ENCODE measurements around the gene TSPAN13.
"Not testable (repeated sequence)": the region's sequence is repeated elsewhere in the genome, so short reads cannot be mapped to it uniquely, and the experiment has no call there.

TSPAN13 gene

DNA sequence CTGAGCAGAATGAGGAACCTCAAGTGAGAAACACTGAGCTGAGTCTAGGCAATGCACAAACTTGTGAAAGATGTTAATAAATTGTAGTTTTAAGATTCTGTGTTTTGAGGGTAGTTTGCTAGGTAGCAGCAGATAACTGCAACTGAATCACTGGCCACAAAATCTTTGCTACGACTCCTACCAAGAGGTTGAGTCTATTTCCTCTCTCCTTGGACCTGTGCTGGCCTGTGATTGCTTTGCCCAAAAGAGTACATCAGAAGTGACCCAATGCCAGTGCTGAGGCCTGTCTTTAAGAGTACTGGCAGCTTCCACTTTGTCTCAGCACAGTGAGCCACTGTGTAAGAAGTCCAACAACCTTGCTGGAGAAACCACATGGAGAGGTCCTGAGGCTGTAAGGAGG lies 11.9 kb upstream of the TSPAN13 start:
- no peak for DNase-seq

DNA sequence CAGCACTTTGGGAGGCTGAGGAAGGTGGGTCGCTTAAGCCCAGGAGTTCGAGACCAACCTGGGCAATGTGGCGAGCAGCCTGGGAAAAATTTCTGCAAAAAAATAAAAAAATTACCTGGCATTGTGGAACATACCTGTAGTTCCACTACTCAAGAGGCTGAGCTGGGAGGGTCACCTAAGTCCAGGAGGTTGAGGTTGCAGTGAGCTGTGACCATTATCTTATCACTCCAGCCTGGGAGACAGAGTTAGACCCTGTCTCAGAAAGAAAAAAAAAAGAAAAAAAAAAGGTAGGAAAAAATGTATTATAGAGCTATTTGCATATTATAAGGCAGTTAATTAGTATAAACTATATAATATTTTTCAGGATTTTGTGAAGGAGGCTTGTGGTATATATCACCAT lies 11.0 kb upstream of the TSPAN13 start:
- no peak for DNase-seq

DNA sequence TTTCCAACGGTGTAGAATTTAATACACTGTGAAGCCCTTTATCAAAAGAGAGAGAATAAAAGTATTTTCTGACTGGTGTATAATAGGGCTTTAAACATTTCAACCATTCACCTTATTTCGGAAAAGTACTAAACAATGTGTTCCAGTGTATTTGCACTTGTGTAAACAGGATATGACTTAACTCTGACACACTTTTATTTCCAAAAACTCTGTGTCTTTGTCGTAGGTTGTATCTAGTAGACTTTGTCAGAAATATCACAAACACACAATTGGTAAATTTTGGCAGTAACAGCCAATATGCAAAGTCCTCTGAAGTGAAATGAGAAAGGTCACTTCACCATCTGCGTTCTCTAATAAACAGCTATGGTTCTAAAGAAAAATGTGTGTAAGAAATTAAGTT lies 10.3 kb upstream of the TSPAN13 start:
- DNase-seq, result no peak

DNA sequence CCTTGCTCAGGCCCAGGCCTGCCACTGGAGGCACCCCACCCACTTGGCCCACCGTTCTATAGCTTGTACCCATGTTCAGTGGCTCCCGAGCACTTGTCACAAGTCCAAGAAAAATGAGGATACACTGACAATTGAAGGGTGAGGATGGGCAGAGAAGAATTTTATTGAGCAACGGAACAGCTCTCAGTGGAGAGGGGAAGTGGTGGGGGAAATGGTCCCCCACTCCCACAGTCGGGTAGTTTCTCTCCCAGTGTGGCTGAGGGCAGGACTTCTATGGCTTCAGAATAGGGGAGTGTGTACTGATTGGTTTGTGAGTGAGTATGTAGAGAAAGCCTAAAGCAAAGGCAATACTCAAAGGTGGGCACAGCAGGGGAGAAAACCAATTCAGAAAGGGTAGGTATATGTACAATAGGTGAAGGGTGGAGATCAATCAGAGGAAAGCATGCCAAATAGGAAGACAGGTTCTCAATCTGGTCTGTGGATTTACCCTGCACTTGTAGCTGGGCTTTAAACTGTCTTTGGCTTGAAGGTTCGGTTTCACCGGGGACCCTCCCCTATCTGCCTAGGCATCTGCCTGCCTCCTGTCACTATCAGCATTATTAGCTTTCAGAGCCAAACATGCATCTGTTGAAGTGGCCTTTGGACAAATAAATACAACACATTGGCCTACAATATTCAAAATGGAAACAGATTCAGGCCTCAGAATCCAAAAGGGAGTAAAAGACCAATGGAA lies 8.9 kb upstream of the TSPAN13 start:
- no peak for DNase-seq

DNA sequence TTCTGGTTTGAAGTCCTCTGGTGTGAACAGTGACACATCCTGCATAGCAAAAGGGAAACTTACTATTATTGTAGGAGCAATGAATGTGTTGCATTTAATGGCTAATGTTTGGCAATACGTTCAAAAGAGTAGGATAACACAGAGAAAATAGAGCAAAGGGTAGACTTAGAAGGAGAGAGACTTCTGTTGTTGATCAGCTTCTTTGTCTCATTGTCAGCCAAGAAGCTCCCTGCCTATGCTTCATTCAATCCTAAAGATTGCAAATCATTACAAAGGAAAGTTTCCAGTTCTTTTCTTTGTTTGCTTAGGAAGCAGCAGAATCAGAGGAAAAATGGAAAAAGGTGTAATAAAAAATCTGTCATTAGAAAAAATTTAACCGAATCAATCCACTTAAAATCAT lies 7.9 kb upstream of the TSPAN13 start:
- DNase-seq, result no peak

DNA sequence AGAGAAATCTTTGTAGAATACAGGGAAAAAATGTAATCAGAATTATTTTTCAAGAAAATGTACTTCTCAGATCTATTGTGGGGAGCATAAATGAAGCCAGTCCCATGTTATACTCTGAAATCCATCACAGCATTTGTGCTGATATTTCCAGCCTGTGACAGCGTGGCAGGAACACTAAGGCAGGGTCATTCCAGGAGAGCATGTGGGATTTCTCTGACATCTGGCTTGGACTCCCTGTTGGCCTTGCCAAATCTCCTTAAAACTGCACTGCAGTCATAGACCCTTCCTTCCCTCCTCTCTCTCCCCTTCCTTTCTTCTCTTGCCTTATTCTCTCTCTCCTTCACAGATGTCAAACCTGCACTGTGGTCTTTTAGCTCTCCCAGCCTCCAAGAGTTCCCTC lies 6.5 kb upstream of the TSPAN13 start:
- DNase-seq, result no peak

DNA sequence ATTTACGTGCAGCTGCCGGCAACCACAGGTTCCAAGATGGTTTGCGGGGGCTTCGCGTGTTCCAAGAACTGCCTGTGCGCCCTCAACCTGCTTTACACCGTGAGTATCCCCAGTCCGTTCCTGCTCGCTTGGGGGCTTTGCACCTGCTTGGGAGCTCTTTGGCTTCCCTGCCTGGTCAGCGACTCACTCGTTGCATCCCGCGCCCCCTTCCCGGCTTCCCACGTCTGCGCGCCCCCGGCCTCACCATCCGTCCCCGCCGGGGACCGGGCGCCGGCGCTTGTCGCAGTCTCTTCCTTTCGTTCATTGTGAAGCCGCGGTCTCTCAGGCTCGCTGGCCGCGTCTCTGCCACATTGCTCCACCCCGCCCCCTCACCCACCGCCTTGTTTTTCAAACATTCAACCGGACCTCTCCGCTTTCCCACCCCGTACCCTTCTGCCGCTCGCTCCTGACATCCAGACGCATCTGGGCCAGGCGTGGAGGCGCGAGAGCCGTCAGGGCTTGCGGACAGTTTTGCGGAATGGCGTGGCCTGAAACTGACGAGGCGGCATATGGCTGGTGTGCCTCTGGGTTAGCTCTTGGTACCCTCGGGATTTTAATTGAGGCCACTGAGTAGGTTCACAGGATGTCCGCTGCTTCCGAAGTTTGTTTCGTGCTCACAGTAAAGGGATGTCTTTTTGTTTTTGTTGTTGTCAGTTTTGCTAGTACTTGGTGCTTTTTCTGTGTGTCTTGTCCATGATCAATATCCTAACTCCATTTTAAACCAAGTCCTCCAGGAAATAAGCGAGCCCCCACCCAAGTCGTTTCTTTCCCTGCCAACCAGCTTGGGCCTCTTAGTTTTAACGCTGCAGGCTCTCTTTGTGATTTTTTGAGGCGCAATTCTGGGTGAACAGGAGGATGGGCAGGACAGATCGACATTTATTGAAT lies 639 bp downstream of the TSPAN13 start:
- no peak for DNase-seq

DNA sequence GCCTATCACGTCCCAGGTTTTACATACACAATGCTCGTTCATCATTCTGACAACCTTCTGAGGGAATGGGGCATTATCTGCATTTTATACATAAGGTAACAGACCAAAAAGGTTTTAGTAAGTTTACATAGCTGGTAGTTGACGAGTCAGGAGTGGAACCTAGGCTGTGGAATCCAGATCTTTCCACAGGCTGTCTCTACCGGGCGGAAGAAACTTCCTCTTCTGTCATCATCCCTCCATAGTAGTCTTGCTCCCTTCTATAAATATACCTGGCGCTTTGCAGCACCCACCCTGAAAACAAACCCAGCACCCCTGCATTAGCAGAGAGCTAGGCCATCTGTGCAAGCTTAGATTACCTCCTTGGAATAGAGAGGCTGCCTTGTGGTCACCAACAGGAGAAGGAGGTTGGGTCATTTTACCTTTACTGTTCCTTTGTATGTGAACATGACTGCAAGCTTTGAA lies 1.3 kb downstream of the TSPAN13 start:
- no peak for DNase-seq

- no peak for DNase-seq
These were observed 1.8 kb downstream of the TSPAN13 start for GRCh38 chr7:16755397-16755796.

DNA sequence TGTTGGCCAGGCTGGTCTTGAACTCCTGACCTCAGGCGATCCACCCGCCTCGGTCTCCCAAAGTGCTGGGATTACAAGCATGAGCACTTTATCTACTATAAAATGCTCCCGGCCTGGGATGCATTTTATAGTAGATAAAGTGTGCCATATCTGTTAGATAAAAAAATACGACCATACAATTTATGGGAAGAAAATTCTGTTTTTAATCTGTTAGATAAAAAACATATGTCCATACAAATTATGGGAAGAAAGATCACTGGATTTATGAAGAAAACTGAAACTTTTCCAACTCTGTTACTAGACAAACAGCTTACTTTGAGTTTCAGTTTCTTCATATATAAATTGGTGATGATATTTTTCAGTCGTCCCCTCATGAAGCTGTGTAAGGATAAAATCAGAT lies 4.5 kb downstream of the TSPAN13 start:
- DNase-seq, result no peak

GRCh38 chr7:16758631-16759611 lies 5.4 kb downstream of the TSPAN13 start:
- DNase-seq, result no peak

GRCh38 chr7:16759840-16760239 lies 6.3 kb downstream of the TSPAN13 start:
- DNase-seq, result no peak

DNA sequence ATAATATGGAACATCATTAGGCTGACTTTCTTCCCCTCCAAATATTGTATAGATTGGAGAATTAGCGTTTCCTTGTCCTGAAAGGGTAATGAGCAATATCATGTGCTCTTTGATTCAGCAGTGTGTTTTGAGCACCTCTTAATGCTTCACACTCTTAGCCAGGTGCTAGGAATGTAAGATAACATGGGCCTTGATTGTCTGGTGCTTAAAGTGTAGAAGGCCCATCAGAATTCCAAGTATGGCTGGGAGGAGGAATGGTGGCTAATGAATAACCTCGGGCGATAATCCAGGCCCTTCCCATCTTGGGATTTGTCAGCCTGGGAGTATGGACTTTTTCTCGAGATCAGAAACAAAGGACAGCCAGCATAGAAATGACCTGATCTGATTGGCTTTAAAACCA lies 8.6 kb downstream of the TSPAN13 start:
- no peak for DNase-seq

DNA sequence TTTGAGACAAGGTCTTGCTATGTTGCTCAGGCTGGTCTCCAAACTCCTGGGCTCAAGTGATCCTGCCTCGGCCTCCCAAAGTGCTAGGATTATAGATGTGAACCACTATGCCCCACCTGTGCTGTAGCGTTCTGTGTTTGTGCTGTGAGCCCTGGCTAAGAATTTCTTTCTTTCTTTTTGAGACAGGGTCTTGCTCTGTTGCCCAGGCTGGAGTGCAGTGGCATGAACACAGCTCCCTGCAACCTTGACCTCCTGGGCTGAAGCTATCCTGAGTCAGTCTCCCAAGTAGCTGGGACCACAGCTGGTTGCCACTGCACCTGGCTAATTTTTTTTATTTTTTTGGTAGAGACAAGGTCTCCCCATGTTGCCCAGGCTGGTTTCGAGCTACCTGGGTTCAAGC lies 11.4 kb downstream of the TSPAN13 start:
- no peak for DNase-seq

DNA sequence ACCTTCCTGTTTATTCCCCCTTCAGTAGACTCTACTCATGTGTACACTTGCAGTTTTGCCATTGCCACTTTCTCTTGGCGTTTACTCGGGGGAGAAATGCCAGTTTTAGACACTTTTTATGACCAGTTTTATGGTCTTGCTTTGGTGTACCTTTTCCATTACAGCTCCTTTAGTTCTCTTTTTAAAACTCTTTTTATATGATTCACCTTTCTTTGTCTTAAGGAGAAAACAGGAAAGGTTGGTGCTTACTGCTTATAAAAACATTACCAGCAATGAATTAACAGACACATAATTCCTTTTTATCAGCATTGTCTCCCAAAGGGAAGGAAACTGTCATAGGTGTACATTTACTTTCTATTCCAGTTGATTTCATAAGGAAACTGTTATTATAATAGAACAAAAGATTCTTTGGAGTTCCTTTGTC lies 11.9 kb downstream of the TSPAN13 start:
- no peak for DNase-seq

- not testable (repeated sequence) for DNase-seq
These were observed 16.4 kb downstream of the TSPAN13 start for GRCh38 chr7:16769994-16770393.

DNA sequence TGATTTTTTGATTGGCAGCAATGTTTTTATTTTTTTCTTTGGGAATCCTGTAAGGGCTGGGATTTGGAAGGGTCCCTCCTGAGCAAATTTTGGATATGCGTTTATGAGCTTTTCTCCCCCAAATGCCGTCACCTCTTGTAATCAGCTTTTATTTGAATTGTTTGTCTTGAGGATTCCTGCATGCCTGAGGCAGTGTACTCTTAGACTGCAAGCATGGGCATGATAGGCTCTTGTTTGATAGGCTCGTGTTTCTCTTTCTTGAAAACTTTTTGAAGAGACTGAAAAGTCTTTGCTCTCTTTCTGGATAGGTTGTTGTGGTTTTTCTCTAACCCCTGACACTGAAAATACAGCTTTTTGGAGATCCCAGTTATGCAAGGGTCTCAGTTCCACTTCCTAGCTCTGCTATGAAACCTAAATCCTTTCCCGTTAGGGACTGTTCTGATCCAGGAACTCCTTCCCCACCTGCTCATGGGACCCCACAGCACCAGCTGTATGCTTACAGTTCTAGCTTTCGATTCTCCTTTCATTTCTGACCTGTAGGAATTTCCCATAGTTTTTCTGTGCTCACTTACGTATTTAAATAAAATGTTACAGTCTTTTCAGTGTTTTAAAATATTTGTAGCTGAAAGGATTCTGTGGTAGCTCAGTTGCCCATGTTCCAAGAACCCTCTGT lies 17.2 kb downstream of the TSPAN13 start:
- DNase-seq, result no peak

DNA sequence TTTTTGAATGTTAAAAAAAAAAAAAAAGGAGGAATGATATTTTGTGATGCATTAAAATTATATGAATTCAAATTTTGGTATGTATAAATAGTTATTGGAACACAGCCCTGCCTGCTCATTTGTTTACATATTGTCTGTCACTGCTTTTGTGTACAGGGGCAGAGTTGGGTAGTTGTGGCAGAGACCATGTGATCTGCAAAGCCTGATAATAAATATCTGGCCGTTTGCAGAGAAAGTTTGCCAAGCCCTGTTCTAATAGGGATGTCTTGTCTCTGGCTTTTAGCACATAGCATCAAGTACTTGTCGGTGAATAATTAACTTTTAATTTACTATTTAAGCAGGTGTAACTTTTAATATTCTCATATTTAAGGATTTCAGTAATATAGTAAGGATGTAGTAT lies 19.8 kb downstream of the TSPAN13 start:
- DNase-seq, result no peak

- no peak for DNase-seq
These were observed 20.3 kb downstream of the TSPAN13 start for GRCh38 chr7:16773884-16774283.

DNA sequence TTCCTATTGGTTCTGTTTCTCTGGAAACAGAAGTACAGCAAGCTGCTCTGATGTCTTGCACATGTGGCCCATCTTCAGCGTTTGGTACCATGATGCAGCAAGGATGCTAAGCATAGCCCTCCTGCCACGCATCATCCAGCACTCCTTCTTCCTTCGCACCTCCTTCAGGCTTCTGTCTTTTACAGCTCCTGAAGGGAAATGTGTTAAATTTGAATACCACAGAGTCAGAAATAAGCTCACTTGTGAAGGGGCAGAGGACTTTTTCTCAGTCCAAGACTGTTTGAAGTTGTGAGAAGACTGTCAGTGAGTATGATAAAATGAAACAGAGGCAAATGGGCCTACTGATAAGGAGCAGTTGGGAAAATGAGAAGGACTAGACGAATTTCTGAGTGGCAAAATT lies 20.7 kb downstream of the TSPAN13 start:
- DNase-seq, result no peak

DNA sequence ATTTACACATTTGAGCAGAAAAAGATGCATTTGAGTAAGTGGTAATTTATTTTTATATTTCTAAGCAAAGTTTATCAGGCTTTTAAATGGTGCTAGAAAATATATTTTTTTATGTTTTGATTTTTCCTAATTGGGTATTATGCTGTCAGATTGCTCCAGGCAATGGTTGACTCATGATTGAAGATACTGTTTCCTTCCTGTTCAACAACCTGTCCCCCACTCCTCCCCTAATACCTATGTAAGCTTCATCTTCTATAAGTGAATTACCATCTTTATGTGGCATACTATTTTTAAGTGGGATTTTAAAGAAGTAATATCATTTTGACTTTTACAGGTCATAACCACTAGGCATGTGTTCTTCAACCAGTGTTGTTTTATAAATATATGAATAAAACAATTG lies 21.4 kb downstream of the TSPAN13 start:
- DNase-seq, result no peak

DNA sequence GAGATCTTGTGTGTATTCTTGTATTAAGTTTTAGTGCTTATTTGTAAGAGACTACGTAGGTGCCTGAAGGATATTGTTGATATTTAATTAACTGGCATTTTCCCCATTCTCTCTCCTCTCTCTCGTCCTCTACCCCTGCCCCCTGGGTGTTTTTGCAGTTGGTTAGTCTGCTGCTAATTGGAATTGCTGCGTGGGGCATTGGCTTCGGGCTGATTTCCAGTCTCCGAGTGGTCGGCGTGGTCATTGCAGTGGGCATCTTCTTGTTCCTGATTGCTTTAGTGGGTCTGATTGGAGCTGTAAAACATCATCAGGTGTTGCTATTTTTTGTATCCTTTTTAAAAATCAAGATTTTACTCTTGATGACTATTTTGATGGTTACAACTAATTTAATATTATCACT lies 22.5 kb downstream of the TSPAN13 start:
- DNase-seq, result no peak
